GM18520 (cell line): ENCODE data around the gene FNDC3B.

Experiments used
- ATAC-seq: cut with Tn5 transposase; IDR thresholded peaks from one replicate; pipeline ENCODE4 v1.9.1; 2021; ENCODE audit not compliant: unreplicated experiment

Gene FNDC3B

DNA sequence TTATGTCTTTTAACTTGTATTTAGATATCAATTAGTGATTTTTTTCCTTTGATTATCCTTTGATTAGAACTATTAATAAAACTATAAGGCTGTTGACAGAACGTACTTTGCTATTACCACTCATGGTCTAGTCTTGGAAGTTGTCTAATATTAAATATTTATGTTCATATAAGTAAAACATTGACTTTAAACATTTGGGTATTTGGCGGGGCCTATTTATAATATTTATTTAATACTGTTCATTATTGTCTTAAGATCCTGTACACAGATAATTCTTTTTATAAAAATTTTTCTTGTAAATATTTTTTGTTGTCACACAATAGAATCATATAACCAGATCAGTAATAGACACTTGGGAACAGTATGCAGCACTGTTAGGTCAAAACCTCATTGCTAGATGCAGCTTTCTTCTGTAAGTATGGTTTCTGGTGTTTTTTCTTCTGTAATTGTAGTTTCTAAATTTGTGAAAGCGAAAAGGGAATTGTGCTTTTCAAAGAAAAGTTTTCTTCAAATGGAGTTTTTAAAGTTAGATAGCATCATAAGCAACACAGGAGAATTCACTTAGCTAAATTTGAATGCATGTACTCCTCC, 93.4 kb downstream of the FNDC3B start:
- no peak for ATAC-seq

DNA sequence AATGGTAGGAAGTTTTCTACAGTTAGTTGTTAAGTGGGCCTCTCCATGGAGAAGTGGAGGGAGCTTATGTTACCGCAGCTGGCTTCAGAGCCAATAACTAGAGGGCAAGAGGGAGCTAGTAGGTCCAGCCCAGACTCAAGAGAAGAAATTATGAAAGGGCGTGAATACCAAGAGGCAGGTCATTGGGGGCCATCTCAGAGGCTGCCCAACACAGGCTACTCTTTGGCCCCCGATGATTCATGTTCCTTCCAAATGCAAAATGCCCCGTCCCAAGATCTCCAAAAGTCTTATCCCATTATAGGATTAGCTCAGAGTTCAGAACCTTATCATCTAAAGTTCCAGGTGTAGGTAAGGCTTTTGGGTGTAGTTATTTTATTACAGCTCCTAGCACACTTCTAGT, 94.5 kb downstream of the FNDC3B start:
- ATAC-seq = no peak

GRCh38 chr3:172134352-172134751, 95.0 kb downstream of the FNDC3B start:
- ATAC-seq = peak; percentile 44

DNA sequence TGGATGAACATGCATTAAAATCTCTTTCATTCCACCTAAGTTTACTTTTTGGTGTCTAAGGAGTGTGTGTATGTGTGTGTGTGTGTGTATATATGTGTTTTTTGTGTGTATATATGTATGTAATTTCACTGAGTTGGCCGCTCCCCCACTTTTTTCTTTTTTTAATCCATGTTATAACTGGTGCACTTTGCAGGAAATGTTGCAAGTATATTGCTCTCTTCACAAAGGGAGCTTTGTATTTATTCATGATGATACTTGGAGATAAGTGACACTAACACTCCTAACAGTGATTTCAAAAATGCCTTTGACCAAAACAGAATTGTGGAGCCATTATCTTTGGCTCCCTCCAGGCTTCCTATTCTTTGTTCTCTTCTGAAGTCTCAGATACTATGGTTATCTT, 95.8 kb downstream of the FNDC3B start:
- no peak for ATAC-seq

DNA sequence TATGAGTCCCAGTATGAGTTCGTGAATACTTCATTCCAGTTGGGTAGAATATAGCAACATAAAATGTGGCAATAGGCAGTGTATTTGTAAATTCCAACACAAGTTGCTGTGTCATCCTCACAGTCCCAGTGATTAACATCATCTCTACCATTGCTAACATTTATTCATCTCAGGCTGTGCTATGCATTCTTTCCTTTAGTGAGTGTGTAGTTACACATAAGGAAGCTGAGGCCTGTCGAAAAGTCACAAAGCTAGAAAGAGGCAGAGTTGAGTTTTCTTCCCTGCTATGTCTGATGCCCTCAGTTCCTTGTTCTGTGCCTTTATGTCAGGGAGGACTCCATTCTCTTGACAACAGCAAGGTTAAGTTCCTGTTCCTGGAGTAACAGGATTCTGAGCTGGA, 96.4 kb downstream of the FNDC3B start:
- ATAC-seq = no peak

GRCh38 chr3:172136330-172136729, 97.0 kb downstream of the FNDC3B start:
- ATAC-seq = no peak

GRCh38 chr3:172137287-172138192, 98.2 kb downstream of the FNDC3B start:
- no peak for ATAC-seq

DNA sequence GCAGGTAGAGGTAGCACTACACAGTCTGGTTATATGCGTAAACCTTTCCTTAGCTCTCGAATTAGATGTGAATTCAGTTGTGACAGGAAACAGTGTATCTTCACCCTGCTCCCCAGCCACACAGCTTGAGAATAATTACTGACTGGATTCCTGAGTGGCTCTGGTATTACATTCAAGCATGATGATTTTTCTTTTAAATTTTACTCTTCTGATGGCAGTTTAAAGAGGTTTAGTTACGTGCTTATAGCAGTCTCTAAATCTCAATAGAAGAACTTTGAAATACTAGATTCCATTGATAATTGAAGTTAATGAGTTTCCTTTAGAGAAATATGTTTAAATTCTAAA, 98.8 kb downstream of the FNDC3B start:
- ATAC-seq = no peak

DNA sequence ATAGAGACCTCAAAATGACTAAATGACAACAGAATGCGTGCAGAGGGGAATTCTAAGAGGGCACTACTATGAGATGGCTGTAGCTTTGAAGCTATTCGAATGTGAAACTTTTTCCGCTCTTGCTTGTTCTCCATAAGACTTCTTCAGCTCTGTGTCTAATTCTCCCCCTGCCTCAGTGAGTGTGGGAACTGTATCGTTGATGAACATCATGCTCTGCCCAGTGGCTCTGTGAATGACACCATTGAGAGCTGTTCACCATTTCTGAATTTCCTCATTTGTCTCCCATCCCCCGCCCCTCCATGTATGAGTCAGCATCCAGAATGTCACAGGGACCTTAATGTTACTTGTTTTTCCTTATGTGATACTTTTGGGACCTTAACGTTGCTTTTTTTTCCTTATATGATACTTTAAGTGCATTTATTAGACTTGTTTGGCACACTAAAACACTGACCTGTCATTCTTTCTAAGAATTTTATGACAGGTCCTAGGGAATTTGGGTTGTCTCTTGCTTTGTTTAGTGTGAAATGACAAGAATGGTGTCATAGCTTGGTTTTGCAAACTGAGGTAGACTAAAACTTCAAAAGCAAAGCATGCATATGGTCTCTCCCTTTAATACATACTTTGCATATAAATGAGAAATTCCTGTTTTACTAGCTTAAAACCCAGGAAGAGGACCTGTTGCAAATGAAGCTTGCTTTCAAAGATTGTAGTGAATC, 99.6 kb downstream of the FNDC3B start:
- ATAC-seq = peak; percentile 37

DNA sequence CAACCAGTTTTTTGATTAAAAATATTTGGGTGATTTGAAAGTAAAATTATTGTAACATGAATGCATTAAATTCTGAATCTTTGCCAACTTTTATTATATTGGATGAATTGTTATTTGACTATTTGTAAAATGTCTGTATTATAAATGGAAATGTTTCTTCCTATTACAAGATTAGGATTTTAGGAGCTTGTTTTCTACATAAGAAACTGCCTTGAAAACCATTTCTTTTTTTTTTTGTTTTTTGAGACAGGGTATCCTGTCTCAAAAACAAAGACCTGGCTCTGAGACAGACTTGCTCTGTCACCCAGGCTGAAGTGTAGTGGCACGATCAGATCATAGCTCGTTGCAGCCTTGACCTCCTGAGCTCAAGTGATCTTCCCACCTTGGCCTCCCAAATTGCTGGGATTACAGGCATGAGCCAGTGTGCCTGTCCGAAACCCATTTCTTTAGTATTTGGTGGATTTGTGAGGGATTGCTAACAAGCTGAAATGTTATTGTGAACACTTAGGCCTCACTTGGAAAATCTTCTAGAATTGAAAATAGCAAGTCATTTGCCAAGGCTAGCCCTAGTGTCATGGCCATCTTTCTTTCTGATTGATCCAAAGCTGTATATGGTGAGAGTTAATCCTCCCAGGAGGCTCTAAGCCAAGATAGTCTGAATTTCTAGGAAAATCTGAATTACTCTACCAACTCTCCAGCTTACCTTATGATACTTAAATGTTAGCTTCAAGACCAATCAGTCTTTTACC, 100.3 kb downstream of the FNDC3B start:
- ATAC-seq = no peak

DNA sequence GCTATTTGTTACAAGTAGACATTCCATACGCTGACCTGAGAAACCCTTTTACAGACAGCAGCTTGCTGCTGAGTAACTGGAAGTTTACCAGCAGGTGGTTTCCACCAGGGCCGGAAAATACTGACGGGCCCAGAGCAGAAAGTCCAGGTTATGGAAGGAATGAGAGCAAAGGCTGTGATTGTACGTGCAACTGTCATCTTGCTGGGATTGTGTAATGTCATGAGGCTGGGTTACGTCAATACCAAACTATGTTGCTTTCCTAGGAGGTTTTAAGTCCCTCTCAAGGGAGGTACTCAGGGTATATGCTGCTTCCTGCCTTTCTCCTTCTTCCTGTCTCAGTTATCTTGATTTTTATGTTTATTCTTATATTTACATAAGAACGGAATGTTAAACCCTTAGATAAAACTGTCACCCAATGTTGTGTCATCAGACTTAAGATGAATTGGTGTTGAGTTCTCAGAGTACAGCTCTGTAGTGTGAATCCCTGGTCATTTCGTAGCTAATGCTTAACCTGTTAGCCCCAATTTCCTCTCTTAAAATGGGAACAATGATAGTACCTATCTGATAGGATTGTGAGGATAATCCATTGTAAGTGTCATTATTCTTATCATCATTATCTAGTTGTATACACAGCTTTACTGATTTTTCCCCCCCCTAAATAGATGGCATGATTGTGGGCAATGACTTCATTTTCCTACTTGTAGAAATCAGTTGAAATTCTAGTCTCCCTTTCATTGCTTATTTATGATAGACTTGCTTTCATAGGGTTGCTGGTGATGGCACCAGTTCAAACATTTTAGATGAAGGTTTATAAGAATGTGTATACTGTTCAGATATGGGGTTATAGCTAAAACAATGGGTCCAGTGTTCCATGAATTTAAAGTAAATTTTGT, 101.4 kb downstream of the FNDC3B start:
- no peak for ATAC-seq

DNA sequence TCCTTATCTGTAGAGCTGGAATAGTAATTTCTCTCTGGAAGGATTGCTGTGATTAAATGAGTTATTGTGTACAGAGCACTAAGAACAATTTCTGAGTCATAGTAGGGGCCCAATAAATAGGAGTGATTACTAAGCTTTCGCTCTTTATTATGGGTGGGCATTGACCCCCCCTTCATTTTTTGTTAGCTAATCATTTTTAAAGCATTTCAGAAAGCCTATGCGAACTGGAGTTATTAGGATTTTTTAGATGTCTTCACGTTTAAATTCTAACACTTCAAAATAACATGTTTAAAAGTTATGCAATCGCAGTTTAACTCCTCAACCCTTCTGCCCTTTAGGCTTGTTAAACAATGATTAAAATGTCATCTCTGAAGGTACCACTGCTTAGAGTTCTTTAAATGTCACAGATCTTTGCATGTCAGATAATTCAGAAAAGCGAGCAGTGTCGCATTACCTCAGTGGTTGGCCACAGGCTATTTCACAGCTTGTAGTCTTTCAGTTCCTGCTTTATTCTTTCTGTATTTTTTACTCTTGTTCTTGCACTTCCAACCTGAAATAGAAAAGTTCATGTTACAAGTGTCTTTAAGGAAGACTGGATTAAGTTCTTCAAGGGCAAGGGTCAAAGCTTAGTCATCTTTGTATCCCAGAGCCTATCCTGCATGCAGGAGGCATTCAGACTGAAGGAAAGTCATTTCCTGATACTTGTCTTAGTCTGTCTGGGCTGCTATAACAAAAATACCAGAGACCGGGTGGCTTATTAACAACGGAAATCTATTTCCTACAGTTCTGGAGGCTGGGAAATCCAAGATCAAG, 102.9 kb downstream of the FNDC3B start:
- ATAC-seq = peak; percentile 73

DNA sequence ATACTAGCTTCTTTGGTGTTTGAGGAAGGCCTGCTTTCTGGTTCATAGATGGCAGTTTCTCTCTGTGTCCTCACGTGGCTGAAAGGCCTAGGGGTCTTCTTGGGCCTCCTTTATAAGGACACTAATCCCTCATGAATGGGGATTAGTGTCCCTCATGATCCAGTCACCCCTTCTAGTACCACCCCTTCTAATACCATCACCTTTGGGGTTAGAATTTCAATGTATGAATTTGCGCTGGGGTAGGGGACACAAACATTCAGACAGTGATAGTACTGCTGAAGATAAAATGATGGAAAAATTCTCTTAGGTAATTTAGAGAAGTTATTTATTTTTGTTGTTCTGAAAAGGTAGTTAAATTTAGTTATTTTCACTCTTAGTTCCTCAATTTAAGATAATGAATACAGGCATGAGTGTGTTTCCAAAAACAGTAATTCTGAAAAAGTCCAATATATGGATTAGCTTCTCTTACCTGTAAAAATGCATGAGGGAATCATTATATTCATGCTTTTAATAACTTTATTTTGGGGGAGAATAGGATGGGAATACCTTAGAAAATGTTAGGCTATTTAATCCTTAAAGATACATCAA, 103.6 kb downstream of the FNDC3B start:
- no peak for ATAC-seq

- ATAC-seq = no peak
Measured at GRCh38 chr3:172143739-172144497, 104.5 kb downstream of the FNDC3B start.

- ATAC-seq = no peak
Measured at GRCh38 chr3:172144601-172145000, 105.2 kb downstream of the FNDC3B start.

GRCh38 chr3:172145031-172145686, 105.8 kb downstream of the FNDC3B start:
- ATAC-seq = no peak

GRCh38 chr3:172146349-172146748, 107.0 kb downstream of the FNDC3B start:
- ATAC-seq = no peak
